NCI-H82 treated with DMSO at 0.1 percent for 48 hours (cell line): ENCODE measurements around the gene TTLL7.

Source experiments
- DNase-seq: peaks from one replicate; lab custom pipeline; 2025; ENCODE audit not compliant: unreplicated experiment; lab: John Stamatoyannopoulos, UW

The TTLL7 gene

DNA sequence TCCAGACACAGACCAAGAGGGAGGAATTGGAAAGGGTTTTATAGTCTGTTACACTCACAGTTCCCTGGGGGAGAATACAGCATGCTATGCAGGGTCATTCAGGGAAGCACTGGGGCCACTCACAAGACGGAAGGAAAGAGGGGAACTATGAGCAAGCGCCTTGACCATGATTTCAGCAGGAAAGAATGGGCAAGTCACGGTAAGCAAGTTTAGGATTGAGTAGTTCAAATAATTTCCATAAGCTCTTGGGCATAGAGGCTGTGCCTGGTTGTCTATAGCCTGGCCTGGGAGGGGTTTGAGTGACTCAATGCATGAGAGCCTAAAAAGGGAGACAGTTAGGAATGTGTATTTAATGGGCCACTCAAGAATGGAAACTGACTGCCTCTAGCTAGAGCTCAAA, 176.7 kb downstream of the TTLL7 start:
- DNase-seq = no peak

DNA sequence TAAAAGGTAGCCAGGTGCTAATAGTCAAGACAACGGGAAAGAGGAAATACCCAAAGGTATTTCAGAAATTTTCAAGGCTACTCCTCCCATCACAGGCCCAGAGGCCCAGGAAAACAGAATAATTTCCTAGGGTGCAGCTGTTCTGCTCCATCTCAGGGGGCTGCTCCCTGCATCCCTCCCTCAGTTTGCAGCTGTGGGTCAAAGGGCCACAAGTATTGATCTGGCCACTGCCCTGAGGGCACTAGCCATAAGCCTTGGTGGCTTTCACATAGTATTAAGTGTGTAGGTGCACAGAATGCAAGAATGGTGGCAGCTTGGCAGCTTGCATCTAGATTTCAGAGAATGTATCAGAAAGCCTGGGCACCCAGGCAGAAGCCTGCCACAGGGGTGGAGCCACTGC, 179.5 kb downstream of the TTLL7 start:
- DNase-seq = no peak

DNA sequence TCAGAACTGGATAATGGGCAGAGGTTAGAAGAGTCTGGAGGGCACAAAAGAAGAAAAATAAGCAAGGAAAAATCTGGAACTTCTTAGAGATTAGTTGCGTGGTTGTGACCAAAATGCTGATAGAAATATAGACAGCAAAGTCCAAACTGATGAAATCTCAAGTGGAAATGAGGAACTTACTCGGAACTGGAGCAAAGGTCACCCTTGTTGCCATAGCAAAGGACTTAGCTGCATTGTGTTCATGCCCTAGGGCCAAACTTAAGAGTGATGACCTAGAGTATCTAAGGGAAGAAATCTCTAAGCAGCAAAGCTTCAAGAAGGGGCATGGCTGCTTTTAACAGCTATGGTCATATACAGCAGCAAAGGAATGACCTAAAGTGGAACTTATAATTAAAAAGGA, 180.0 kb downstream of the TTLL7 start:
- DNase-seq = no peak

DNA sequence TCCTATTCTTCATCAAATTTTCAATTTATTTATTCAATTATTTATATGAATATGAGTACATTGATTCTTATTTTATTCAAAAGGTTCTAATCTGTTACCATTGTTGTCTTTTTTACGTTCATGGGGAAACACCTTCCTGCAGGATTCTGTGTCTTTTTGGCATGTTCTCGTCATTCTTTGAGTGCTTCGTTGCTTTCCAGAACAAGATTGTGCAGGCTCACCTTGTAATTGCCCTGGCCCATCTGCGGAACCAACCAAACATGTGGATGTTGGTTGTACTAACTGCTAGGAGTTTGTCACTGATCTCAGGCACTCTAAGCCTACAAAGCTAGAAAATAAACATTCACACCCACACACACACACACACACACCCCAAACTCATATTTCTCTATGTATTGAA, 182.1 kb downstream of the TTLL7 start:
- DNase-seq = no peak

DNA sequence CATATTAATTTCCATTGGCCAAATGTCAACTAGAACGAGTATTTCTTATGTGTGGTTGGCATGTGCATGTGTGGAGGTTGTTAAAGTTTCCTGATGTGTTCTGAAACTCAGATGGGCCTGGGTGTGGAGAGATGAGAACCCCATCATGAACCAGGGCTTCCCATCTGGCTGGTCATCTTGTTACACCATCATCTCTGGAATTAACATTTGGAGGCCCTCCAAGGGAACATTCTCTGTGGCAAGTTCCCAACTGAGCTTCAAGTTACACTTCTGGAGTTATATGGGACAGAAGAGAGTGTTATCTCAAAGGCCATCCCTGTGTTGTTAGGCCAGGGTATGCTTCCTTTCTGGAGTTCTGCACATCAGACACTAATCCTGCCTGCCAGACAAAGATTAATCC, 183.6 kb downstream of the TTLL7 start:
- DNase-seq = no peak
